NCI-H2196 treated with DMSO at 0.1 percent for 48 hours (cell line): Measurements from ENCODE around the gene GRM7.

Experiments used
- DNase-seq: peaks from one replicate; lab custom pipeline; 2025; ENCODE audit not compliant: unreplicated experiment; lab: John Stamatoyannopoulos, UW

Gene GRM7

DNA sequence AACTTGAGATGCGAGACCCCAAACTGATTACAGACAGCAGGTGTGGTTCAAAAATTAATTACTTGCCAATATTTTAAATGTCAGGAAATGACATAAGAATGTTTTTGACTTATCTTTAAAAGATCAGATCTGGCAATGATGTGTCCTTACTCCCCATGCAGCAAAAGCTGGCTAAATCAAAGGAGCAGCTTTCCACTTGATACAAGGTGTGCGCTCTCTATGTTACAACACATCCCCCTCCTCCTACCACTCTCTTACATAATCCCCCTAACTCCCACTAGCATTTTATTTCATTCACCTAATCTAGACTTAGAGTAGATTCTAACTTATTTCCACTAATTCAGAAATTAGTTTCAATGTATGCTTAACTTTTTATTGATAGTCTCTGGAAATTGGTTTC, 609.0 kb downstream of the GRM7 start:
- no peak for DNase-seq

DNA sequence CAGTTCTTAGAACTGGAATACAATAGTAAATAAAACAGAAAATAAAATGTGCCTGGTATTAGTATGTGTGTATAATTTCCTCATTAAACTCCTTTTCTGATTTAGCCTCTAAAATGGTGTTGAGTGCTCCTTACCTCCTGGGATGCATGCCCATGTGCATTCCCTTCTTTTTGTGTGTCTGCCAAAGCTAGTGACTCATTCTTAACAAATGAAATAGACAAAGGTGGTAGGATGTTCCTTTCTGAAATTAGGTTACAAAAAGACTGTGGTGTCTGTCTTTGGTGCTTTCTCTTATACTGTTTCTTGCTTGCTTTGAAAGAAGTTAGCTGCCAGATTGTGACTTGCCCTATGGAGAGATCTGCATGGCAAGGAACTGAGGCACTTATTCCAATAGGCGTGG, 623.7 kb downstream of the GRM7 start:
- no peak for DNase-seq

DNA sequence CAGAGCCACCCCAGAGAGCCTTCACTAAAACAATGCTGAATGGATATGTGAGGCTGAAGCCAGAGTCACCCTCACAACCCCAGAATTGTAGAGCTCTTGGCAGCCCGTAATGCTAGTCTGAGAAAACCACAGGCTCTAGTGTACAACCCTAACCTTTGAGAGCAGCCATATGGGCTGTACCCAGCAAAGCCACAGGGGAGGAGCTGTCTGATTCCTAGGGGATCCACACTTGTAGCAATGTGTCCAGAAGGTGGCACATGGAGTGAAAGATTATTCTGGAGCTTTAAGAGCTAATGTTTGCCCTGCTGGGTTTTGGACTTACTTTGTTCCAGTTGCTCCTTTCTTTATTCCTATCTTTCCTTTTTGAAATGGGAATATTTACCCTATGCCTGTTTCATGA, 626.8 kb downstream of the GRM7 start:
- no peak for DNase-seq

DNA sequence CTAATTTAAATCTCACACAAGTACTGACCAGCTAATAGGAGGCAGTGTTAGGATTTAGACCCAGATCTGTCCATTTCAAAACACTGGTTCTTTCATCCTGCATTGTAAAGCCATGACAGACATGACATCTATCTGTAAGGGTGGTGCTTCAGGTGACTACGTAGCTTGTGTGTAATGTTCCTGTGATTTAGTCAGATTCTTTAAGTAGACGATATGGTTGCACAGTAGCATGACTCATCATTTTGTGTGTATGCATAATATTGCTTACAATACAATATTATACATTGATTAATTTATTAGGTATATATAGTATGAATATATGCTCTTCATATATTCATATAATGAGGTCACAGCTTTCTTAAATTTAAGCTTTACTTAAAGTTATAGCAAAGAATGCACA, 628.5 kb downstream of the GRM7 start:
- DNase-seq = no peak

DNA sequence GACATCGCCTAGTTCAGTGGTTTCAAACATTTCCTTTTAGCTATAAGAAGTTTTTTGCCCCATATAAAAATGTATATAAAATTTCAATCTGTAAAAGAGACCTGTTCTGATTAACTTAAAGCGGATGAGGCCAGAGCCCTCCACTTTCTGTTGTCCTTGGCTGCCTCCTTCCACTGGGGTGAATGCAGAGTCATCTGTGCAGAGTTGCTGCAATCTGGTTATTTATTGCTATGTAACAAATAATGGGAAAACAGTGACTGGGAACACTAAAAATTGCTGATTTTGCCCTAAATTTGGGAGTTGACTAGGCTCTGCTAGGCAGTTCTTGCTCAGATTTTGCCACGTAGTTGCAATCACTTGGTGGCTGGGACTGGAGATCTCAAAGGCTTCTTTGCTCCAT, 637.8 kb downstream of the GRM7 start:
- DNase-seq = no peak

DNA sequence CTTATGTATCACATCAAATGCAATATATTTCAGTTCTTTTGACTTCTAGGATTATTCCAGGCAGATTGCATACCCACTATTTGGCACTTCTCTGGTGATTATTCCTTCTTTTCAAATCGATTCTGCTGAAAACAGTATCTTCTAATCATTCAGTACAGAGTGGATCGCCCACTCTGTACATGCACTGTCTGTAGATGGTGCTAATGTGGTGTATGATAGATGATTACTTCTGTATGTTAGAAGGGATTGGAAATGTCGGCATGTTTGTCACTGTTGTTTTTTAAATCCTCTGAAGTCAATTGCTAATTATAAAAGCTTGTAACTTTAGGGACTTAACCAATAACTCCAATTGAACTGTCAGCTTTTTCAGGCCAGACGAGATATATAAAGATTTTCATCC, 642.5 kb downstream of the GRM7 start:
- DNase-seq = no peak

DNA sequence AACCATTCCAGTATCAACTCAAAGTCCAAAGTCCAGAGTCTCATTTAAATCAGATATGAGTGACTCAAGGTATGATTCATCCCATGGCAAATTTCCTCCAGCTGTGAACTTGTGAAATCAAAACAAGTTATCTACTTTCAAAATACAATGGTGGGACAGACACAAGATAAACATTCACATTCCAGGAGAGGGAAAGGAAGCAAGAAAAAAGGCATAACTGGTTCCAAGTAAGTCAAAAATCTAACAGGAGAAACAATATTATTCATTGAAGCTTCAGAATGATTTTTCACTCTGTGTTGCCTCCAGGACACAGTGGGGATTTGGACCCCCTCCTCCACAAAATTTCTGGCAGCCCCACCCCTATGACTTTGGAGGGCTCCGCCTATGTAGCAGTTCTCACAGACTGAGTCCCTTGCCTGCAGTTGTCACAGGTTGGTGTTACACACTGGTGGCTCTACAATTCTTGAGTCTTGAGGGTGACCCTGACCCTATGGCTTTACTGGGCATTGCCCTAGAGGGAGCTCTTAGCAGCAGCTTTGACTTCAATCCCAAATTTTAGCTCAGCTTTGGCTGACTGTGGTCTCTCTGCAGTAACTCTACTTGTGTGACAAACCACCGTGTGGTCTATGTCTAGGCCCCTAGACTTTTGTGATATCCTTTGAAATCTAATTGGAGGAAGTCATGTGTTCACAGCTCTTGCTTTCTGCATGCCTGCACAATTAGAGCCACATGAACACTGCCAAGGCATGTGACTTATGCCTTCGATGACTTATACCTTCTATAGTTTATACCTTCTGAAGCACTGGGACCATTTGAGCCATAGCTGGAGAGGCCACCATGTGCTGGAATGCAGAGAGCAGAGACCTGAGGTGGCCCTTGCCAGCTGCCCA, 644.2 kb downstream of the GRM7 start:
- no peak for DNase-seq

DNA sequence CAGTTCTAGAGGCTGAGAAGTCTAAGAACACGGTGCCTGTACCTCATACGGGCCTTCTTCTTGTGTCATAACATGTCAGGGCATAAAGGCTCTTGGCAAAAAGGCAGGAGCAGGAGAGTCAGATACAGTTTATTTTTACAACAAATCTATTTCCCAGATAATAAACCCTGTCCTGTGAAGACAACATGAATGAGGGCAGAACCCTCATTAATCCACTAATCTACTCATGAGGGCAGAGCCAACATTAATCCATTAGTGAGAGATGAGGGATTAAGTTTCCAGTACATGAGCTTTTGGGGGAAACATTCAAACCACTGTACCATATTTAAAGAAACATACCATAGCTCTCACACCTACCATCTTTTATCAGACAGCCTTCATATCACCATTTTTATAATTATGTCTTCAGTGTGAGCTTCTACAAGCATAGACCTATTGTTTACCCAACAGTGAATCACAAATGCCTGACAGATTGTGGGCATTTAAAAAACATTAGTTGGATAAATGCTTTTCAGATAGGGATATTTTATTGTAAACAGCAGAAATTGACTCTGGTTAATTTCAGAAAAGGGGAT, 645.8 kb downstream of the GRM7 start:
- DNase-seq = no peak

DNA sequence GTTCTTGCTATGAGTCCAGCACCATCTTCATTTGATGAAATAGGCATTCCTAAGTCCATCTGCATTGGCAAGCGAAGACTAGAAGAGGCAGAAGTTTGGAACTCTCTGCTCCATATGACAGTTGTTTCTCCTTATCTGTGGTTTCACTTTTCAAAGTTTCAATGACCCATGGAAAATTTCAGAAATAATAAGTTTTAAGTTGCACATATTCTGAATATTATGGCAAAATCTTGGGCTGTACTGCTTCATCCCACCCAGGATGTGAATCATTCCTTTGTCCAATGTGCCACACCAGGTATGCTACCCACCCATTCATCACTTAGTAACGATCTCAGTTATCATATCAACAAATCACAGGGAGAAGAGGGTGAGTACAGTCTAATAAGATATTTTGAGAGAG, 647.9 kb downstream of the GRM7 start:
- DNase-seq = no peak

DNA sequence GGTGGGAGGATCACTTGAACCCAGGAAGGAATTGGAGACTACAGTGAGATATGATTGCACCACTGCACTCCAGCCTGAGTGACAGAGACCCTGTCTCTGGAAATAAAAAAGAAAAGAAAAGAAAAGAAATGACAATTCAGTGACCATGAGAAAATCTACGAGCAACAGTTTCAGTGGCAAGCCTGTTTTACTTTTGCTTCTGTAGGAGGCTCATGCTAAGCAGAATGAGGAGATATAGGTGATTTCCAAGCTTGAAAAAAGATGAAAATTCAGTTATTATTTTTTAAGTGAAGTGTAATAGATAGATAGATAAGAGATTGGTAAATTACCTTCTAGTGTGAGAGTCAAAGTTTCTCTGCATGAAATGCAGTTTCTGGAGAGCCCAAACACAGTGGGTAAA, 651.1 kb downstream of the GRM7 start:
- no peak for DNase-seq

DNA sequence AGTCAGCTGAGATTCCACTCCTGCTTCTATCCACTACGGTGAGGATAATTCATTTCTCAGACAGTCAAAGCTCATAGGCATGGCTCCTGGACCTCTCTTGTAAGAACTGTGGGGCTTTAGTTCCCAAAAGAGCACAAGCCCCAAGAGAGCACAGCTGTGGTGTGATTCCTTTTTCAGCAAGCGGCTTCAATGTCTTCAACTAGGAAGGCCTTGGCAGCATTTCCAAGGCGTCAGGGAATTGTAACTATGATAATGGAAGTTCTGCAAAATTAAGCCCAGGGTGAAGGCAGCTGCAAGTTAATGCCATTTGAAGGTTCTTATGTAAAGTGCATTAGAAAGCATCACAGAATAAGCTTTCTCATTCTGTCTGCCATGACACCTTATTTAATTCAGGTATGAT, 657.1 kb downstream of the GRM7 start:
- no peak for DNase-seq

DNA sequence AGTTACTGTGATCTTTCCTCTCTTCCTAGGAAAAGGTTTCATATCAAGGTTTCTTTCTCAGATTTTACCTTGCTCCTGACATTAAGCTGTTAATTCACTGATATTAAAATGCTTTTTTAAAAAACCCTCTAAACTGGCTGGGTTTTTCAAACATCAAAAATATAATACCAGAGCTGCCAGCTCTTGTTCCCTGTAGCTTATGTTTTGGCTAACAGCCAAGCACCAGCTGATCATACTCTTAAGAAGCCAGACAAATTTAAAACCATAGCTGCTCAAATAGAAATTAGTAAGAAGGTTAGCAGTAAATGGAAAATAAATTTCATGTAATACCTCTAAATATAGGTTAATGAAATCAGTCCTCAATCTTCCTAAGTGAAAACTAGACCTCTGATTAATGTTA, 657.5 kb downstream of the GRM7 start:
- DNase-seq = no peak

DNA sequence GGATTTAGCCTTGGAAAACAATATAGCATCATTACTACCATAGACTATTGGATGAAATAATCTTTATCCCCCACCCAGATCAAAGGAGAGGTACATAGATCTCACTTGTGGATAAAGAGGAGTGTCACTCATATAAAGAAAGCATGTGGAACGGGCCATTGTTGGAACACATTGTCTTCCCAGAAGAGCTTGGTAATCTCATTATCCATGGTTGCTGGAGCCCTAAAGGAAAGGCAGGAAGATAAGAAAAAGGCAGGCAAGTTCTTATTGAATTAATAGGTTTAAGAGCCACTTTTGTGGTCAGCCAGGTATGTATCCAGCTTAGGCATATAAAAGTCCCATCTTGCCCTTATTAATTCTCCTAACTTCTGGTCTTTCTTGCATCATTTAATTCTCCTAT, 659.1 kb downstream of the GRM7 start:
- DNase-seq = no peak

DNA sequence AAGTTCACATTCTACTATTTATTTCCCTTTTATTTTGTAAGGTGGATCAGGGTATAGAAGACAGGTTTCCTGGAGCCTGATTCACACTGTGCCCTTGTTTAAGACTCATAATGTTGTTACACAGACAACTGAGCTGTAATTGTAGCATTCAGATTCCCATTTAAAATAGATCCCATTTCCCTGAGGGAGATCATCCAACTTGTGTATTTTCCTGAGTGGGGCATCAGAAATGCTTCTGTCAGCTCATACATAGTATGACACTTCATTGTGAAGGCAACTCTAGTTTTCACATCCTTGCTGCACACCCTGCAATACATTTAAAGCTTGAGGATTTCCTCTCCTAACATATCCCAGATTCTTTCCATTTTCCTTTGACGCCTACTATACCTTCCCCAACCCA, 659.7 kb downstream of the GRM7 start:
- no peak for DNase-seq

DNA sequence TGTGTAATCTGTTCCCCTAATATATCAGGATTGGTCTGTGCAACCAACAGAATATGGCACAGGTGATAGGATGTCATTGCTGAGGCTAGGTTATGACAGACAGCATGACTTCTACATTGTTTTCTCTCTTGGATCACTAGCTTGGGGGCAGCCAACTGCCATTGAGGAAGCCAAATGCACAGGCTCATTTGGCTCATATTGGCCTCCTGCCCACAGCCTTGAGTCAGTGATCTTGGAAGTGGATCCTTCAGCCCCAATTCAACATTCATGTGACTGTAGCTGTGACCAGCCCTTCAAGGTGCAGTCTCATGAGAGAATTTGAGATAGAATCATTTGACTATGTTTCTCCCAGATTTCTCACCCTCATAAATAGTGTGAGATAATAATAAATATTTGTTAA, 675.6 kb downstream of the GRM7 start:
- DNase-seq = no peak

DNA sequence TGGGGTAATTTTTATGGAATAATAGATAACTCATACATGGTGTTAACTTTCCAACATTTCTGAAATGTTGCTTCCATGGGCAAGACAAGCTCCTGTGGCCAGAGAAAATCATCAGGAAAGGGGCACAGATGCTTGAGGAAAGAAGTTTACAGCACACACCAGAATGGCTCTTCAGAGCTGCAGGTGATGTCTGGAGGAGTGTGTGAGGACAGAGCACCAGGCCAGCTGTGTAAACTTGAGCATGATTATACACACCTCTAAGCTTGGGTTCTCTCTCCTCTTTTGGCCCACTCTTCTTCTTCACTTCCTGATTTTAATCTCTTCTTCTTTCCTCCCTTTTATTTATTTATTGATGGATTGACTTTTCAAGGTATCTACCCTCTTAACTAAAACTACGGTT, 676.0 kb downstream of the GRM7 start:
- DNase-seq = no peak

DNA sequence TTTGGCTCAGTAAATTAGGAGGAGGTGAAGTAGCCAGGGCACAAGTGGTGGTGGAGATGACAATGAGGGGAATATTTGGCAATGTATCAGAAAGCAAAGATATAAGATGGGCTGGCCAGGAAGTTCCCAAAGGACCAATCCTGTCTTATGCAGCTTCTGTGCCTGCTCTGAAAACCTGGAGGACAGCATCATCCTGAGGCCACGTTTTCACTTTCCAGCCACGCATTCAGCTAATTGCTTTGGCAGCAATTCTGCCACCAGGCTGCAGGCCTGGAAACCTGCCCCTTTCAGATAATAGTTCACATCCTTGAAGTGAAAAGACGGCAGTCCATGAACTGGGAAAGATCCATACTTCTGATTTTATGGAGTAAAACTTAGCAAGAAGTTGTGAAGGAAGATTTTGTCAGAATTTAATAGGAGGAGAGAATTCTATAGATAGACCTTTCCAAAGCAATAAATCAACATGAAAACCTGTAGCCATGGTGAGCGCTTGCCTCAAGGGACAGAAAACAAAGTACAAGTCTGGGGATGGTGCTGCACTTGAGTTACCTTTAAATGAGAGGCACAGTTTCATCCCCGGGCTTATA, 682.5 kb downstream of the GRM7 start:
- no peak for DNase-seq

DNA sequence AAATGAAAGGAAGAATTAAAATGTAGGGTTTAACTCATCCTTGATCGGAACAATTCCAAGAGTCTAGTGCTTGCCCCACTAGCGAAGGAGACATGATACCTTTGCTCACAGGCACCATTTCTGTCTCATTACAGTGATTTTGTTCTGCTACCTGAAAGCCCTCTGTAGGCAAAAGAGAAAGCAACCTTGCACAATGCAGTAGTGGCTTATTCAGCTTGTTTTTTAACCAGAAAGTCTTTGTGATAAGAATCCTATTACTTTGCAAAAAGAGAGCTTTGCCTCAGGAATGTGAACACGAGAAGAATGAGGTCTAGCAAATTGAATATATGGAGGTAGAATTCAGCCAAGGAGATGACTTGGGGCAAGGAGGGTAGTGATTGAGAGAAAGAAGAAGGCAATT, 684.4 kb downstream of the GRM7 start:
- DNase-seq = no peak

DNA sequence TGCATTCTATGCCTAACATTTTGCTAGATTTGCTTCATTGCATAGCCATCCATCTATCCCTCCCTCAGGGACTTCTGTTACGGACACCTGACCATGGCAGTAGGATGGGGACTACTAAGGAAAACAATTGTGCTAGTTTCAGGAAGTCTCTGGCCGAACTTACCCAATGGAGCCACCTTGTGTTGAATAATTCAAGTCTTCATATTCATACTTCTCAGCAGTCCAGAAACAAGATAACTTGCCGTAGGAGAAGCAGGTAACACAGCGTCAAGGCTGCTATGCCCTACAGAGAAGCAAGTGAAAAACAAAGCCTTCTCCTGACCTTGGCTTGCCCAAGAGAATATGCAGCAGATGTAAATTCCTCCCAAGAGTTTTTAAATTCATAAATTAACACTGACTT, 685.3 kb downstream of the GRM7 start:
- no peak for DNase-seq

DNA sequence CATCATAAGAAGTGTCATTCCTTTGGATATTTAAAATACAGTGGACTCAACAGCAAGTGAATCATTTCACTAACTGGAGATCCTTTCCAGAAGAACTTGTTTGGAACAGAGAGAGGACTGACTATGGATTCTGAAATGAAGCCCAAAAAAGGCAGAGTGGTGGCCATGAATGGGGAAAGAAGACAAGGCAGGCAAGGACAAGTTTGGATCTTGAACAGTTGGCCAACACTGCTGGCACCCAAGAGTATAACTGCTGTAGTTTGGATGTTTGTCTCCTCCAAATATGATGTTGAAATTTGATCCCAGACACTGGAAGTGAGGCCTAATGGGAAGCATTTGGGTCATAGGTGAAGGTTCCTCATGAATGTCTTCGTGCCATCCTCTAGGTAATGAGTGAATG, 686.9 kb downstream of the GRM7 start:
- DNase-seq = no peak

DNA sequence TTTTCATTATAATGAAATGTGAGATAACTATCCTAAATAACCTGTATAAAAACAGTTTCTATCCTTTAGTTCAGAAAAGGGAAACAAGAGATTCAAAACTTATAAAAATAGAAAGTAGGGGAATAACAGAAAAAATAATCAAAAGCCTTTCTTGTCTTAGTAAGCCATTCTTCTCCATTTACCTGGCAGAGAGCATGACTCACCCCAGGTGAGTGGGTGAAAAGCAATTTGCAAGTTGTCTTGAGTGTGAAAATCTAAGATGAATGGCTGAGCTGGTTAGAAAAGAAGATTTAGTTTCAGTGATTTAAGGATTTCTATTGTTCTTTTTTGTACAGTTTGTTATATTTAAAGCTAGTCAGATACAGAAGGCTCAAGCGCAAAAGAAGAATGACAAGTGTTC, 702.0 kb downstream of the GRM7 start:
- no peak for DNase-seq

DNA sequence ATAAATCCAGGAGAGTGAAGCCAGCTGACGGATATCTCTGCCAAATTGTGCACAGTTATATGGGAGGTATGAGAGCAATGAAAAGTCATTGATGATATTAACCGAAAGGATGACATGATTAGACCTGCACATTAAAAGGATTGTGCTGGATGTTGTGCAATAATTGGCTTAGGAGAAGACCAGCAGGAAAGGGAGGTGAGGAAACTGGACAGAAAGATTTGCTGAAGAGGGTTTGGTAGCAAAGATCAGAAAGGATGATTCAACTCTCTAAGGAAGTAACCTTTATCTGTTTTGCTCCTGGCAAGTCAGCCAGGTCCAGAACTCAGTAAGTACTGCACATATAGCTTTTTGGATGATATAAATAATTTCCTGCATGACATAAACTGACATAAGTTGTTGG, 704.7 kb downstream of the GRM7 start:
- DNase-seq = no peak

DNA sequence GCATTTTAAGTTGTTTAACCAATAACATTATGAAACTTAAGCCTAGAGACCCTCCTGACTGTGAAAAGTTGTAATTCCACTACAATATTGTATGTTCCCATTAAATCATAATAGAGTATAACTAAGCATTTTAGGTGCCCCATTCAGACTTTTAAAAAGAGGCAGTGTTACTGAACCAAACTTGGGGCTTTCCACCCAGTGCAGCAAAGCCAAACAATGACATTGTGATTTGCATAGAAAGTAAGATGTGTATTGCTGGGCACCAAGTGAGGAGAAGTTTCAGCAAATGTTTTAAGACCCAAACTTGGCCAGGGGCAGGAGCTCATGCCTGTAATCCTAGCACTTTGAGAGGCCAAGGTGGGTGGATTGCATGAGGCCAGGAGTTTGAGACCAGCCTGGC, 706.2 kb downstream of the GRM7 start:
- no peak for DNase-seq
